ENCODE data around the gene ZNF672. TPM values are rescaled to one million over a fixed set of nuclear protein-coding genes. Genes with fewer than 3 reads are reported as not detected.

Gene ZNF672
- total and polyA plus RNA-seq, 7 donors, result 25.3 to 57.0 (median 47.3) TPM

DNA sequence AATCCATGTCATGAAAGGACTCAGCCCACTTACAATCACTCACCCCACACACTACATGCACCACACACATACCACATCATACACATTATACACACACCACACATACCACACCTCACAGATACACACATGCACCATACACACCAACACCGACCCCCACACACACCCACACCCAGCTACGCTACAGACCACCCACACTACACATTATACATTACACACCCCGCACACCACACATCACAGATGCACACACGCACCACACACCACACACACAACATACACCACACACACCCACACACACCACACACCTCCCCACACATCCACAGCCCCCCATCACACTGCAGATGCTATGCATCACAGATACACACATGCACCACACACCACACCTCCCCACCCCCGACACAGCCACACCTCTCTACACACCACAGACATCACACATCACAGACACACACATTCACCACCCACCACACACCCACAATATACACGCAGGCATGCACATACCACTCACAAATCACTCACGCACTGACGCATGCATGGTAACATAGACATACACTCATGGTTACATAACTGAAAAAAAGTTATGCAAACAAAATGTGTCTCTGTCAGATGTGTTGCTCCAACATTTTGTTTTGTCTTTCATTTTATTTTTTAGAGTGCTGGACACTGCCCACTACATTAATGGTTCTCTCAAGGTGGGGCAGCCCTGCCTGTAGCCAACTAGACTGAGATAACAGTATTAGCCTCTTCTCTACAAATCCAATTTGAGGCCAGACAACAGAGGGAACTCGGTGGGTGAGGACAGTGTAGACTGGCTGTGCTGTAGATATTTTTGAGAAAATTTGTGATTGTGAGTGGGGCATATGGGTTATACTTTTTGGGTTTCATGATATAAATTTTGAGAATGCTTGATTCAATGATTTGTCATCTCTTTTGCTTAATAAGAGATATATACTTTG lies 52.8 kb downstream of the ZNF672 start:
- H3K9me3 ChIP-seq, result no peaks in the 10 kb centered on the region
- no peak for DNase-seq
- intact Hi-C loops (cut with DNase I), result no loop called here

GRCh38 chr1:248891758-248892157 lies 53.7 kb downstream of the ZNF672 start:
- Histone ChIP-seq H3K27ac (no peak overlapping the region), H3K9me3 (no peaks in the 10 kb centered on the region), H3K4me3 (no peak overlapping the region), H3K4me1 (no peaks in the 10 kb centered on the region), H3K27me3 (ENCODE audit: insufficient read depth in 3 of 3, low read length in 2 of 3) (peaks cover 0 to 5% (median 0%) of the 10 kb centered on the region in 3 donors), H3K36me3 (ENCODE audit: insufficient read depth in 1 of 2, low read depth in 1 of 2) (no peaks in the 10 kb centered on the region)
- DNase-seq (no peak), ATAC-seq (no peak)
- intact Hi-C loops (cut with DNase I), result no loop called here
- TF ChIP-seq, protein P1, sequence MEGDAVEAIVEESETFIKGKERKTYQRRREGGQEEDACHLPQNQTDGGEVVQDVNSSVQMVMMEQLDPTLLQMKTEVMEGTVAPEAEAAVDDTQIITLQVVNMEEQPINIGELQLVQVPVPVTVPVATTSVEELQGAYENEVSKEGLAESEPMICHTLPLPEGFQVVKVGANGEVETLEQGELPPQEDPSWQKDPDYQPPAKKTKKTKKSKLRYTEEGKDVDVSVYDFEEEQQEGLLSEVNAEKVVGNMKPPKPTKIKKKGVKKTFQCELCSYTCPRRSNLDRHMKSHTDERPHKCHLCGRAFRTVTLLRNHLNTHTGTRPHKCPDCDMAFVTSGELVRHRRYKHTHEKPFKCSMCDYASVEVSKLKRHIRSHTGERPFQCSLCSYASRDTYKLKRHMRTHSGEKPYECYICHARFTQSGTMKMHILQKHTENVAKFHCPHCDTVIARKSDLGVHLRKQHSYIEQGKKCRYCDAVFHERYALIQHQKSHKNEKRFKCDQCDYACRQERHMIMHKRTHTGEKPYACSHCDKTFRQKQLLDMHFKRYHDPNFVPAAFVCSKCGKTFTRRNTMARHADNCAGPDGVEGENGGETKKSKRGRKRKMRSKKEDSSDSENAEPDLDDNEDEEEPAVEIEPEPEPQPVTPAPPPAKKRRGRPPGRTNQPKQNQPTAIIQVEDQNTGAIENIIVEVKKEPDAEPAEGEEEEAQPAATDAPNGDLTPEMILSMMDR (IDR thresholded peaks at IDR 0.05), result no peak
- WGBS, 3 donors, result 91 to 95% (median 93%) methylated on average over 2 of the region's 2 CpGs

More for the DNA sequence above, 52.8 kb downstream of the ZNF672 start:
- no peaks in the 10 kb centered on the region for H3K4me1 ChIP-seq
- no peak for ATAC-seq
- H3K4me3 ChIP-seq, result no peak overlapping the region
- TF ChIP-seq, protein P1 (IDR thresholded peaks at IDR 0.05), result no peak
- WGBS, 3 donors, result 92 to 93% (median 92%) methylated on average over 9 of the region's 9 CpGs
- H3K27ac ChIP-seq, result no peak overlapping the region
- no peaks in the 10 kb centered on the region for H3K36me3 ChIP-seq (ENCODE audit: insufficient read depth in 1 of 2, low read depth in 1 of 2)
- peaks cover 0 to 5% (median 0%) of the 10 kb centered on the region in 3 donors for H3K27me3 ChIP-seq (ENCODE audit: insufficient read depth in 3 of 3, low read length in 2 of 3)

DNA sequence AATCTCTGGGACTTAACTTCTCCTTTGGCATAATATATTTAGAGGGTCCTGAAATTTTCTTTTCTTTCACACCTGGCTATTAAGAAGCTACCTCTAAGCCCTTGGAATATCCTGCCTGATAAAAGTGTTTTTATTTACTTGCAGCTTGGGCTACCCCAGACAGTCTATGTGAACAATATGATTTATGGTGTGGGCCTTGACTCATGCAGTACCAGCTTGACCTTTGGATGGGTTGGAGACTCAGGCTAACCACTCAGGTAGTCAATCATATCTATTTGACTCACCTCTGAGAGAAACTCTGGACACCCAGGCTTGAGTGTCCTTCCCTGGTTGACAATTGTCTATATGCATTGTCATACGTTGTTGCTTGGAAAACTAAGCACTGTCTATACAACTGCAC lies 54.6 kb downstream of the ZNF672 start:
- no peak overlapping the region for H3K27ac ChIP-seq
- no peaks in the 10 kb centered on the region for H3K4me1 ChIP-seq
- H3K36me3 ChIP-seq (ENCODE audit: insufficient read depth in 1 of 2, low read depth in 1 of 2), result no peaks in the 10 kb centered on the region
- intact Hi-C loops (cut with DNase I), result no loop called here
- H3K27me3 ChIP-seq (ENCODE audit: insufficient read depth in 3 of 3, low read length in 2 of 3), result peaks cover 0 to 5% (median 0%) of the 10 kb centered on the region in 3 donors
- WGBS, 3 donors, result 74 to 83% (median 75%) methylated on average over 1 of the region's 1 CpG
- DNase-seq, result no peak
- no peaks in the 10 kb centered on the region for H3K9me3 ChIP-seq
- no peak for ATAC-seq
- no peak overlapping the region for H3K4me3 ChIP-seq
- TF ChIP-seq, protein P1 (IDR thresholded peaks at IDR 0.05), result no peak

DNA sequence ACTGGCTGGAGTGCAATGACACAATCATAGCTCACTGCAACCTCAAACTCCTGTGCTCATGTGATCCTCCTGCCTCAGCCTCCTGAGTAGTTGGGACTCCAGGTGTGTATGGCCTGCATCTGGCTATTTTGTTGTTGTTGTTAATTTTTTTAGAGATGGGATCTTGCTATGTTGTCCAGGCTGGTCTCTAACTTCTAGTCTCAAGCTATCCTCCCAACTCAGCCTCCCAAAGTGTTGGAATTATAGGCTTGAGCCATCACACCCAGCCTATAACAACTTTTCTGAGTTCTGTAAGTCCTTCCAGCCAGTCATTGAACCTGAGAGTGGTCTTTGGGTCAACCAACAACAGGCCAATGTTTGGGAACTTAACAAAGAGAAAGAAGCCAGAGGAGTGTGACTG lies 56.8 kb downstream of the ZNF672 start:
- no peaks in the 10 kb centered on the region for H3K4me1 ChIP-seq
- DNase-seq, result no peak
- H3K27me3 ChIP-seq (ENCODE audit: insufficient read depth in 3 of 3, low read length in 2 of 3), result peaks cover 0 to 7% (median 5%) of the 10 kb centered on the region in 3 donors
- no peak for ATAC-seq
- H3K36me3 ChIP-seq (ENCODE audit: insufficient read depth in 1 of 2, low read depth in 1 of 2), result no peaks in the 10 kb centered on the region
- H3K9me3 ChIP-seq, result no peaks in the 10 kb centered on the region
- H3K27ac ChIP-seq, result no peak overlapping the region
- H3K4me3 ChIP-seq, result no peak overlapping the region
- intact Hi-C loops (cut with DNase I), result no loop called here
- TF ChIP-seq, protein P1 (IDR thresholded peaks at IDR 0.05), result no peak
